Measurements from ENCODE around the gene NR3C2. TPM values are rescaled to one million over a fixed set of nuclear protein-coding genes. Genes with fewer than 3 reads are reported as not detected.

The NR3C2 gene
- total RNA-seq, 1 donor from 2014 or later: 11.5 TPM

DNA sequence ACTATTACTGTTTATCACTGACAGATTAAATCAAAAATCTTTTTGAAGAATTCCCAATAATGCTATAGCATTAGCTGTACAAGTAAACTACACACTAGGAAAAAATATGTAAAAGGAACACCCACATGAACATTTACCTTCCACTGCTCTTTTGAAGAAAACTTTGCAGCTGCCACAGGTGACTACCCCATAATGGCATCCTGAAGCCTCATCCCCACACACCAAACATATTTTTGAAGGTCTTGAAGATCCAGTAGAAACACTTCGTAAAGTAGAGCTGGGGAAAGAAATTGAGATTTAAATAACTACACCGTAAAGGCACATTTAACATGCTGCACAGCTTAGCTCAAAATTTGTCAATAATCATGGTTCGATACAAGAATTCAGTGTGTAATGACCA lies 182.4 kb downstream of the NR3C2 start:
- TF ChIP-seq, protein P1, sequence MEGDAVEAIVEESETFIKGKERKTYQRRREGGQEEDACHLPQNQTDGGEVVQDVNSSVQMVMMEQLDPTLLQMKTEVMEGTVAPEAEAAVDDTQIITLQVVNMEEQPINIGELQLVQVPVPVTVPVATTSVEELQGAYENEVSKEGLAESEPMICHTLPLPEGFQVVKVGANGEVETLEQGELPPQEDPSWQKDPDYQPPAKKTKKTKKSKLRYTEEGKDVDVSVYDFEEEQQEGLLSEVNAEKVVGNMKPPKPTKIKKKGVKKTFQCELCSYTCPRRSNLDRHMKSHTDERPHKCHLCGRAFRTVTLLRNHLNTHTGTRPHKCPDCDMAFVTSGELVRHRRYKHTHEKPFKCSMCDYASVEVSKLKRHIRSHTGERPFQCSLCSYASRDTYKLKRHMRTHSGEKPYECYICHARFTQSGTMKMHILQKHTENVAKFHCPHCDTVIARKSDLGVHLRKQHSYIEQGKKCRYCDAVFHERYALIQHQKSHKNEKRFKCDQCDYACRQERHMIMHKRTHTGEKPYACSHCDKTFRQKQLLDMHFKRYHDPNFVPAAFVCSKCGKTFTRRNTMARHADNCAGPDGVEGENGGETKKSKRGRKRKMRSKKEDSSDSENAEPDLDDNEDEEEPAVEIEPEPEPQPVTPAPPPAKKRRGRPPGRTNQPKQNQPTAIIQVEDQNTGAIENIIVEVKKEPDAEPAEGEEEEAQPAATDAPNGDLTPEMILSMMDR (conservative IDR thresholded peaks at IDR 0.05): no peak
- Mint-ChIP-seq H3K27ac (no peak overlapping the region), H3K4me3 (no peak overlapping the region), H3K4me1 (ENCODE audit: unreplicated experiment) (no peaks in the 10 kb centered on the region), H3K27me3 (no peaks in the 10 kb centered on the region), H3K36me3 (no peaks in the 10 kb centered on the region), H3K9me3 (no peaks in the 10 kb centered on the region)
- DNase-seq (ENCODE audit: extremely low spot score, unreplicated experiment): no peak

DNA sequence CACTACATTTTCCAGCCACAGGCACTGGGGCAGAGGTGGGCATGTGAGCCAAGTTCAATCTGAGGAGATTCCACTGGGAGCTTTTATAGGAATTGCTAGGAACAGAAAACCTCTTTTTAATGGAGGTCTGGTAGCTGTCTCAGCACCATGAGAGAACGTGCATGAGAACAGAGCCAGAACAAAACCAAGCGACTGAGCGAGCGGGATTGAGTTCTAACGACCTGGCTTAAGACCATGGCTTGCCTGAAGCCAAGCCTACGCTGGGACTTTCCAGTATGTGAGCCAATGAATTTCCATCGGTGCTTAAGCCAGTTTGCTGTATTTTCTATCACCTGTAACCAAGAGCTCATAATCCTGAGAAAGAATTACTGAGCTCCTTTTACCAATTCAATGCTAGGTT lies 183.7 kb downstream of the NR3C2 start:
- DNase-seq (ENCODE audit: extremely low spot score, unreplicated experiment): no peak
- Mint-ChIP-seq H3K4me3 (no peak overlapping the region), H3K4me1 (ENCODE audit: unreplicated experiment) (no peaks in the 10 kb centered on the region), H3K9me3 (no peaks in the 10 kb centered on the region), H3K27me3 (no peaks in the 10 kb centered on the region), H3K27ac (no peak overlapping the region), H3K36me3 (no peaks in the 10 kb centered on the region)
- TF ChIP-seq, protein P1 (conservative IDR thresholded peaks at IDR 0.05): no peak

DNA sequence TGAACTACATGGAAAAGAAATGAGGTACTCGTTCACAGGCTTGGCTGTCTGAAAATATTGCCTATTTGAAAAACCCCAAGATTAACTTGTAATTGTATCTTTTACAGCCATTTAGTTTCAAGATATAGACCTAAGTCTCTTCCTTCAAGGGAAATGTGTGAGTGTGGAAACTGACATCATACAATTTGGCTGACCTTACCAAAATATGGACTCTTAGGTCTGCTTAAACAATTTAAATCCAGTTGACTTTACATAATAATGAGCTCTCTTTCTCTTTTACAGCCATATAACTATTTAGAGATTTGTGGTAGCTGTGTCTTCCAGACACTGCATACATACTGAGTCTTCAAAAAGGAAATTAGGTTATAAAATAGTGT lies 186.9 kb downstream of the NR3C2 start:
- no peaks in the 10 kb centered on the region for H3K36me3 Mint-ChIP-seq
- H3K9me3 Mint-ChIP-seq: no peaks in the 10 kb centered on the region
- no peaks in the 10 kb centered on the region for H3K4me1 Mint-ChIP-seq (ENCODE audit: unreplicated experiment)
- no peak overlapping the region for H3K27ac Mint-ChIP-seq
- DNase-seq (ENCODE audit: extremely low spot score, unreplicated experiment): no peak
- no peaks in the 10 kb centered on the region for H3K27me3 Mint-ChIP-seq
- TF ChIP-seq, protein P1 (conservative IDR thresholded peaks at IDR 0.05): no peak
- H3K4me3 Mint-ChIP-seq: no peak overlapping the region

DNA sequence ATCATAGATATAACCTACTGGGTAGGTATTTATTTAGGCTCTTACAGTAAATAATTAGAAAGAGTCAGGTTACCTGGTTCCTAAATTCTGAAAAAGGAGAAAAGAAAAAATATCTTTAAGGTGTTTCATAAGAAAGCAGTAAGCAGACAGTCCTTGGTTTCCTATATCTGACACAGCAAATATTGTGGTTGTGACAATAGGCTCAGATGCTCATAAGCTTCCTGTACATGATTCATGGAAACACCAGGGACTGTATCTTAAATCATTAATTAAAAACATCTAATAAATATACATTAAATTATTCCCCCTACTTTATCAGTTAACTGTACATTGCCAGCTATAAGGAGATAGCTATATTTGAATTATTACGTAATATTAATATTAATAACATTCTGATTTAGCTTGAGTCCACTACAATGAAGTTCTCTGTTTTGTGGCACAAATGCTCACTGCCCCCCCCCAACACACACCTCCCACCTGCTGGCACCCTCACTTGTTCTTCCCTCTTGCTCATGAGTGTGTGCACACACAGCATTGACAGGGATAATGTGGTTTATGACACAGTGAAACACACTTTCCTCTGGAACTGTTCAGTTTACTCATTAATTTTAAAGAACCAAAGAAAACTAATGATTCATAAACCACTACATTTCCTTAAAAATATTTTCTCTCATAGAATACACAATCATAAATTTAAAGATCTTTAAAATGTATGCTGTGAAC lies 187.4 kb downstream of the NR3C2 start:
- H3K27ac Mint-ChIP-seq: no peak overlapping the region
- H3K27me3 Mint-ChIP-seq: no peaks in the 10 kb centered on the region

DNA sequence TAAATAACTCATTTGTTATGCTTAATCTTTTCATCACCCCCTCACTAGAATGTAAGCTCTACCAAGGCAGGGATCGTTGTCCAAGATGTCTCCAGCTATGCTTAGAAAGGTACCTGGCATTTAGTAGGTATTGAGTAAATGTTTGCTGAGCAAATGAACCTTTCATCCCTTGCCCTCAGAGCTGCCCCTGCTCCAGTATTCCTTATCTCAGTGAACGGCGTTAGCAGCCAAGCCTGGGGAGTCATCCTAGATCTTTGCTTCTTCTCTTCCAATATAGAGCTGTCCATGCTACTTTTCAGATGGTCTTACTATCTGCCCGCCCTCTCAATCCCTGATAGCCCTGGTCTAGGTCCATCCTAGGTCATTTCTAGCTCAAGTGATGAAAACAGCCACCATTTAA lies 188.4 kb downstream of the NR3C2 start:
- Mint-ChIP-seq H3K4me1 (ENCODE audit: unreplicated experiment) (no peaks in the 10 kb centered on the region), H3K36me3 (no peaks in the 10 kb centered on the region), H3K9me3 (no peaks in the 10 kb centered on the region), H3K27ac (no peak overlapping the region), H3K27me3 (no peaks in the 10 kb centered on the region), H3K4me3 (no peak overlapping the region)
- DNase-seq (ENCODE audit: extremely low spot score, unreplicated experiment): no peak
- TF ChIP-seq, protein P1 (conservative IDR thresholded peaks at IDR 0.05): no peak

More for the DNA sequence above, 187.4 kb downstream of the NR3C2 start:
- no peak overlapping the region for H3K4me3 Mint-ChIP-seq
- H3K36me3 Mint-ChIP-seq: no peaks in the 10 kb centered on the region
- TF ChIP-seq, protein P1 (conservative IDR thresholded peaks at IDR 0.05): no peak
- H3K9me3 Mint-ChIP-seq: no peaks in the 10 kb centered on the region
- H3K4me1 Mint-ChIP-seq (ENCODE audit: unreplicated experiment): no peaks in the 10 kb centered on the region
- DNase-seq (ENCODE audit: extremely low spot score, unreplicated experiment): no peak

Data from type B pancreatic cell (in vitro differentiated cells).